ENCODE results near the gene OSGEPL1. TPM values are rescaled to one million over a fixed set of nuclear protein-coding genes. Genes with fewer than 3 reads are reported as not detected.
A peak's percentile ranks its signal among the peaks of the same experiment; 100 is the strongest.

OSGEPL1 gene
- polyA plus RNA-seq, 3 donors: 2.1 to 2.9 (median 2.6) TPM

- Mint-ChIP-seq H3K27ac (no peak overlapping the region), H3K4me1 (peaks cover 2% of the 10 kb centered on the region), H3K4me3 (no peak overlapping the region), H3K36me3 (peaks cover 0 to 1% of the 10 kb centered on the region in 2 donors), H3K9me3 (no peaks in the 10 kb centered on the region), H3K27me3 (ENCODE audit: low read depth in 3 of 3) (no peaks in the 10 kb centered on the region)
- Histone ChIP-seq H3K4me1 (ENCODE audit: control insufficient read depth in 1 of 2, insufficient read depth in 2 of 2, low read length in 2 of 2) (no peaks in the 10 kb centered on the region), H2AFZ (ENCODE audit: insufficient read depth, low read depth, low read length, poor library complexity, severe bottlenecking) (no peak overlapping the region), H4K20me1 (ENCODE audit: insufficient read depth, low read length) (no peaks in the 10 kb centered on the region), H3K9me3 (replicated peaks in 1 of 2; ENCODE audit: control insufficient read depth in 1 of 2, insufficient read depth in 1 of 2, low read length in 2 of 2) (no peaks in the 10 kb centered on the region), H3K4me3 (replicated peaks in 1 of 3; ENCODE audit: low read depth in 2 of 3, low read length in 3 of 3) (no peak overlapping the region), H3K4me2 (replicated peaks; ENCODE audit: extremely low read depth, low read length, poor library complexity, severe bottlenecking) (no peak overlapping the region), H3K36me3 (replicated peaks in 1 of 2; ENCODE audit: control insufficient read depth in 1 of 2, insufficient read depth in 2 of 2, low read length in 2 of 2) (no peaks in the 10 kb centered on the region), H3K9ac (ENCODE audit: insufficient read depth, low read length, poor library complexity, severe bottlenecking) (no peak overlapping the region), H3K79me2 (ENCODE audit: insufficient read depth, low read length) (no peaks in the 10 kb centered on the region), H3K27me3 (ENCODE audit: control insufficient read depth in 2 of 2, insufficient read depth in 2 of 2, low read length in 2 of 2) (no peaks in the 10 kb centered on the region), H3K27ac (ENCODE audit: low read depth in 1 of 2, low read length in 2 of 2) (no peak overlapping the region)
- intact Hi-C loops (cut with micrococcal nuclease): no loop called here
- TF ChIP-seq, protein P1, sequence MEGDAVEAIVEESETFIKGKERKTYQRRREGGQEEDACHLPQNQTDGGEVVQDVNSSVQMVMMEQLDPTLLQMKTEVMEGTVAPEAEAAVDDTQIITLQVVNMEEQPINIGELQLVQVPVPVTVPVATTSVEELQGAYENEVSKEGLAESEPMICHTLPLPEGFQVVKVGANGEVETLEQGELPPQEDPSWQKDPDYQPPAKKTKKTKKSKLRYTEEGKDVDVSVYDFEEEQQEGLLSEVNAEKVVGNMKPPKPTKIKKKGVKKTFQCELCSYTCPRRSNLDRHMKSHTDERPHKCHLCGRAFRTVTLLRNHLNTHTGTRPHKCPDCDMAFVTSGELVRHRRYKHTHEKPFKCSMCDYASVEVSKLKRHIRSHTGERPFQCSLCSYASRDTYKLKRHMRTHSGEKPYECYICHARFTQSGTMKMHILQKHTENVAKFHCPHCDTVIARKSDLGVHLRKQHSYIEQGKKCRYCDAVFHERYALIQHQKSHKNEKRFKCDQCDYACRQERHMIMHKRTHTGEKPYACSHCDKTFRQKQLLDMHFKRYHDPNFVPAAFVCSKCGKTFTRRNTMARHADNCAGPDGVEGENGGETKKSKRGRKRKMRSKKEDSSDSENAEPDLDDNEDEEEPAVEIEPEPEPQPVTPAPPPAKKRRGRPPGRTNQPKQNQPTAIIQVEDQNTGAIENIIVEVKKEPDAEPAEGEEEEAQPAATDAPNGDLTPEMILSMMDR (IDR thresholded peaks at IDR 0.05): no peak
- DNase-seq: no peak
- no CpG with 5 or more reads among the region's 2 CpGs for WGBS (ENCODE audit: insufficient coverage)
These were observed 61.9 kb downstream of the OSGEPL1 start for GRCh38 chr2:189700681-189701080.

DNA sequence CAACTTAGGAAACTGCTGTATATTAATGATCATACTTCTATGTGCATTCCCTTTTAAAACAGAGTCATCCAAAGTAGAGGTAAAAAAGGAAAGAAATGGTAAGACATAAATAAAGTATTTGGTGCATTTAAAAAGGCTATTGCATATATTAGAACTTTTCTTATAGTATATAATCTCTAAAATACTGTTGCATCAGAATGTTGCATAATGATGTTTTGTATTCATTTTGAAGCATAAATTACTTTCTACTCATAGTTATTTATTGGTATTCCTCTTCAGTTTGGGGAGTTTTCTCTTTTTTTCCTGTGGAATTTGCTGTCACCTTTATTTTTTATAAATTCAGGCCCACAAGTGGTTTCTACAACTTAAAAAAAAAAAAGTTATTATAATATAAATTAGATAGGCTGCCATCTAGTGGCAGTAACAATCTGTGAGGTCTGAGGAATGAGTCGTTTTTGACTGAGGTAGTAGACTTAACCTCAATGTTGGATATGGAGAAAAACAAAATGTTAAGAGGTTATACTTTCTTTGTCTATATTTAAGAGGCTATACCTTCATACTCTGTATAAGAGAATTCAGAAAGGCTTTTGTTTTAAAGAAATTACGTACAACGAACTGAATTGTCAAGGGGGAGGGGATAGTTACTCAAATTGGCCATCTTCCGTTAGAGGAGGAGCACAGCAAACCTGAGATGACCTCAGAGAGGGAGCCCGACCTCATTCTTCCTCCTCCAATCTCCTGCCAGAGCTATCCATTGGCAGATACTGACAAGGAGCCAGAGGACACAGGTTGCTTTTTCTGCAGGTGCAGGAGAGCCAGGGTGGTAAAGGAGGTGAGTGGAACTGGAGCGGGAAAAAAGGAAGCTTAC, 64.3 kb downstream of the OSGEPL1 start:
- peaks cover 4 to 6% of the 10 kb centered on the region in 2 donors for H3K36me3 Mint-ChIP-seq
- no peak overlapping the region for H3K27ac Mint-ChIP-seq
- no peaks in the 10 kb centered on the region for H3K79me2 ChIP-seq (ENCODE audit: insufficient read depth, low read length)
- H3K27ac ChIP-seq (ENCODE audit: low read depth in 1 of 2, low read length in 2 of 2): no peak overlapping the region
- H3K9ac ChIP-seq (ENCODE audit: insufficient read depth, low read length, poor library complexity, severe bottlenecking): no peak overlapping the region
- WGBS (ENCODE audit: insufficient coverage): no CpG with 5 or more reads among the region's 6 CpGs
- H3K4me3 ChIP-seq (replicated peaks in 1 of 3; ENCODE audit: low read depth in 2 of 3, low read length in 3 of 3): no peak overlapping the region
- H3K36me3 ChIP-seq (replicated peaks in 1 of 2; ENCODE audit: control insufficient read depth in 1 of 2, insufficient read depth in 2 of 2, low read length in 2 of 2): no peaks in the 10 kb centered on the region
- H3K9me3 ChIP-seq (replicated peaks in 1 of 2; ENCODE audit: control insufficient read depth in 1 of 2, insufficient read depth in 1 of 2, low read length in 2 of 2): no peaks in the 10 kb centered on the region
- no peaks in the 10 kb centered on the region for H3K9me3 Mint-ChIP-seq
- intact Hi-C loops (cut with micrococcal nuclease): loop anchor here in 1 of 2 donors (5.0 kb wide), 1 partner anchor 36 kb away; the partner anchor contains the start of gene ASNSD1
- H3K27me3 ChIP-seq (ENCODE audit: control insufficient read depth in 2 of 2, insufficient read depth in 2 of 2, low read length in 2 of 2): no peaks in the 10 kb centered on the region
- no peaks in the 10 kb centered on the region for H4K20me1 ChIP-seq (ENCODE audit: insufficient read depth, low read length)
- no peaks in the 10 kb centered on the region for H3K4me1 ChIP-seq (ENCODE audit: control insufficient read depth in 1 of 2, insufficient read depth in 2 of 2, low read length in 2 of 2)
- peaks cover 2% of the 10 kb centered on the region for H3K4me1 Mint-ChIP-seq
- peak overlapping the region; percentile 6 for H2AFZ ChIP-seq (ENCODE audit: insufficient read depth, low read depth, low read length, poor library complexity, severe bottlenecking)
- H3K4me2 ChIP-seq (replicated peaks; ENCODE audit: extremely low read depth, low read length, poor library complexity, severe bottlenecking): peak overlapping the region; percentile 29
- no peaks in the 10 kb centered on the region for H3K27me3 Mint-ChIP-seq (ENCODE audit: low read depth in 3 of 3)
- TF ChIP-seq, protein P1 (IDR thresholded peaks at IDR 0.05): peak; percentile 89
- peak; percentile 21 to 72 (median 43) for DNase-seq
- H3K4me3 Mint-ChIP-seq: peak overlapping the region in 1 of 2 donors; percentile 11

Other genes starting within 250 kb of the OSGEPL1 start
- gene SLC40A1, start 182.0 kb downstream of the OSGEPL1 start, polyA plus RNA-seq: 10 to 100 TPM in 2 of 3 donors, 1 to 10 TPM in 1; 7.9 to 91.6 (median 90.4) TPM
- gene ASNSD1, start 101.3 kb downstream of the OSGEPL1 start, polyA plus RNA-seq: 10 to 100 TPM in 2 of 3 donors, 1 to 10 TPM in 1; 8.6 to 27.1 (median 26.6) TPM
- gene ANKAR, start 88.1 kb downstream of the OSGEPL1 start, polyA plus RNA-seq: 1 to 10 TPM; 1.1 to 2.3 (median 1.4) TPM
- 100 to 1,000 TPM in 1 of 3 donors, 10 to 100 TPM in 2; 76.4 to 204 (median 93.2) TPM for gene ORMDL1, start 21.5 kb upstream of the OSGEPL1 start, polyA plus RNA-seq
- gene PMS1, start 21.7 kb upstream of the OSGEPL1 start, polyA plus RNA-seq: 1 to 10 TPM; 3.7 to 7.8 (median 5.7) TPM